Panc1 (cell line): ENCODE data around the gene FAM78A. TPM values are rescaled to one million over a fixed set of nuclear protein-coding genes. Genes with fewer than 3 reads are reported as not detected.
"Not testable (repeated sequence)": the region's sequence is repeated elsewhere in the genome, so short reads cannot be mapped to it uniquely, and the experiment has no call there.

Experiments
- ATAC-seq: fragments of 200-7000 bp; cut with Tn5 transposase; 2 replicates; pipeline ENCODE4 v1.9.1; 2020; ENCODE audit warnings: mild to moderate bottlenecking, moderate library complexity
- BruUV-seq: library from RNA; stranded (reverse); fragments of 400-500 nt; replicated peaks from 2 replicates; lab custom pipeline; 2021; lab: Mats Ljungman, UMichigan
- CTCF ChIA-PET: fragments of 300-600 bp; sonication (Branson Sonifier 250); formaldehyde crosslinking; loops from one replicate; lab custom pipeline; 2022; ENCODE audit warnings: antibody characterized with exemption; lab: Charles Lee
- POLR2A ChIA-PET: fragments of 300-600 bp; sonication (Branson Sonifier 250); formaldehyde crosslinking; loops from one replicate; lab custom pipeline; 2022; ENCODE audit warnings: antibody characterized with exemption; lab: Charles Lee
- DNase-seq: peaks from one replicate; pipeline ENCODE4 v3.0.0-alpha.2; 2010; ENCODE audit warnings: low read depth, low spot score
- H3K27ac ChIP-seq: 2 replicates; pipeline ENCODE4 v1.5.1; 2011; ENCODE audit warnings: mild to moderate bottlenecking, low read length, inconsistent platforms
- H3K27me3 ChIP-seq: fragments of 200-500 bp; sonication (Bioruptor generic); 2 replicates; pipeline ENCODE4 v1.6.0; 2014; ENCODE audit warnings: low read length, inconsistent platforms; ENCODE audit not compliant: control insufficient read depth, insufficient read depth
- H3K36me3 ChIP-seq: fragments of 200-500 bp; sonication (Bioruptor generic); 2 replicates; pipeline ENCODE4 v1.5.1; 2014; ENCODE audit warnings: inconsistent platforms, mild to moderate bottlenecking, low read length, moderate library complexity; ENCODE audit not compliant: control insufficient read depth, insufficient read depth
- H3K4me1 ChIP-seq: 2 replicates; pipeline ENCODE4 v1.5.1; 2011; ENCODE audit warnings: inconsistent platforms, mild to moderate bottlenecking, low read length, moderate library complexity; ENCODE audit not compliant: control insufficient read depth, insufficient read depth
- H3K4me3 ChIP-seq, 2 experiments: 2 replicates each; pipeline ENCODE4 v1.5.1; 2011 to 2012; ENCODE audit warnings: low read depth in 2 of 2, low read length in 2 of 2, mild to moderate bottlenecking in 2 of 2, inconsistent platforms in 1 of 2, moderate library complexity in 1 of 2
- H3K9me3 ChIP-seq: fragments of 200-500 bp; sonication (Bioruptor generic); 2 replicates; pipeline ENCODE4 v1.5.1; 2014; ENCODE audit warnings: low read depth, mild to moderate bottlenecking, inconsistent platforms, low read length, moderate library complexity; ENCODE audit not compliant: control insufficient read depth, insufficient read depth
- POLR2AphosphoS5 ChIP-seq: IDR thresholded peaks from 2 replicates; pipeline ENCODE4 v1.6.1; 2012; ENCODE audit warnings: mild to moderate bottlenecking, low read depth, low read length, moderate library complexity
- REST ChIP-seq, 2 experiments: IDR thresholded peaks; 2 replicates each; pipeline ENCODE4 v1.6.1; 2011 to 2012; ENCODE audit warnings: low read depth in 2 of 2, control low read depth in 1 of 2, low read length in 1 of 2, mild to moderate bottlenecking in 1 of 2, moderate library complexity in 1 of 2; ENCODE audit not compliant: insufficient read depth in 1 of 2
- SIN3A ChIP-seq: IDR thresholded peaks from 2 replicates; pipeline ENCODE4 v1.6.1; 2012; ENCODE audit warnings: low read depth, mild to moderate bottlenecking, low read length, moderate library complexity, borderline replicate concordance; ENCODE audit not compliant: insufficient read depth
- TCF7L2 ChIP-seq: IDR thresholded peaks from 2 replicates; pipeline ENCODE4 v1.6.1; 2011; ENCODE audit warnings: mild to moderate bottlenecking, low read depth, low read length, inconsistent platforms
- in situ Hi-C: cut with HindIII; loops from 2 replicates; pipeline ENCODE4 v1.10.0; 2016; ENCODE audit warnings: low sequenced_read_pairs, low pct_unique_long_range_greater_than_20kb
- intact Hi-C: fragments of 100-400 bp; cut with micrococcal nuclease; formaldehyde crosslinking; loops from one replicate; pipeline ENCODE4 v1.10.0; 2022; ENCODE audit not compliant: unreplicated experiment
- total RNA-seq: library from RNA; stranded (reverse); gene quantifications from one replicate; pipeline ENCODE4 v1.2.1, GENCODE V29; 2021; ENCODE audit not compliant: unreplicated experiment
- TF ChIP-seq, protein P1 (sequence below): fragments of 450-650 bp; IDR thresholded peaks from 2 replicates; pipeline ENCODE4 v1.5.1; 2017; ENCODE audit warnings: mild to moderate bottlenecking

Gene FAM78A
- total RNA-seq, 1 experiment from 2014 or later = 0.59 TPM

- DNase-seq = no peak
- Histone ChIP-seq H3K4me3 (no peak overlapping the region), H3K36me3 (no peaks in the 10 kb centered on the region), H3K4me1 (no peaks in the 10 kb centered on the region), H3K27ac (no peak overlapping the region), H3K9me3 (no peaks in the 10 kb centered on the region), H3K27me3 (no peaks in the 10 kb centered on the region)
- ATAC-seq = no peak
- in situ Hi-C loops = no loop called here
- TF ChIP-seq TCF7L2 (no peak), SIN3A (no peak), REST (IDR thresholded peaks at IDR 0.05; ENCODE audit: insufficient read depth in 1 of 2, low read depth in 2 of 2, low read length in 1 of 2) (no peak)
- TF ChIP-seq, protein P1, sequence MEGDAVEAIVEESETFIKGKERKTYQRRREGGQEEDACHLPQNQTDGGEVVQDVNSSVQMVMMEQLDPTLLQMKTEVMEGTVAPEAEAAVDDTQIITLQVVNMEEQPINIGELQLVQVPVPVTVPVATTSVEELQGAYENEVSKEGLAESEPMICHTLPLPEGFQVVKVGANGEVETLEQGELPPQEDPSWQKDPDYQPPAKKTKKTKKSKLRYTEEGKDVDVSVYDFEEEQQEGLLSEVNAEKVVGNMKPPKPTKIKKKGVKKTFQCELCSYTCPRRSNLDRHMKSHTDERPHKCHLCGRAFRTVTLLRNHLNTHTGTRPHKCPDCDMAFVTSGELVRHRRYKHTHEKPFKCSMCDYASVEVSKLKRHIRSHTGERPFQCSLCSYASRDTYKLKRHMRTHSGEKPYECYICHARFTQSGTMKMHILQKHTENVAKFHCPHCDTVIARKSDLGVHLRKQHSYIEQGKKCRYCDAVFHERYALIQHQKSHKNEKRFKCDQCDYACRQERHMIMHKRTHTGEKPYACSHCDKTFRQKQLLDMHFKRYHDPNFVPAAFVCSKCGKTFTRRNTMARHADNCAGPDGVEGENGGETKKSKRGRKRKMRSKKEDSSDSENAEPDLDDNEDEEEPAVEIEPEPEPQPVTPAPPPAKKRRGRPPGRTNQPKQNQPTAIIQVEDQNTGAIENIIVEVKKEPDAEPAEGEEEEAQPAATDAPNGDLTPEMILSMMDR = no peak
- ChIA-PET CTCF (no interaction called here), POLR2A (no interaction called here)
- intact Hi-C loops = no loop called here
- BruUV-seq = no TSS peak
Measured at GRCh38 chr9:131214876-131215275, 61.4 kb downstream of the FAM78A start.

DNA sequence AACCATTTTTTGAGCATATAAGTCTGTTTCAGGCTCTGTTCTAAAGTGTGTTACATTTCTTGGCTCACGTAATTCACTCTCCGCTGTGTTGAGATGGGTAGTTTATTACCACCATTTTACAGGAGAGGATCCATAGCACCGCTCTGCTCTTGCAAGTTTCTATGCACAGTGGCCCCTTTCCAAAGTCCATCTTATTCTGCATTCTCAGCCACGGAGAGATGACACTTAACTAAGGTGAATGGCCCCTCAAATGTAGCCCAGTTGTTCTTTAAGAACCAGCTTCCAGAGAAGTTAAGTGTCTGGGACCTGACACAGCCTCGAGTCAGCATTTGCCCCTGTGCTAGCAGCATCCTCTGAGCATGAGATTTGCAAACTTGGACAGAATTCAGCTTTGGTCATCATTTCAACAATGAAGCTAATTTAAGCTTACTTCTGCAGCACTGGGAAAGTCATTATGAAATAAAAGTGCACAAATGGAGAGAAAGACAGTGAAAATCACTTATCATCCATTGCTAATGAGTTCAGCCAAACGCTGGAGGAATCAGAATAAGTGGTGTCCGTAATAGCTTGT lies 61.9 kb downstream of the FAM78A start:
- H3K4me1 ChIP-seq = no peaks in the 10 kb centered on the region
- ChIA-PET POLR2A (interaction anchor here (0.6 kb wide), 1 partner anchor 1359 kb away, joined by 9 read pairs; no protein-coding TSS in a partner anchor), CTCF (no interaction called here)
- H3K27ac ChIP-seq = no peak overlapping the region
- H3K4me3 ChIP-seq = no peak overlapping the region
- no peaks in the 10 kb centered on the region for H3K9me3 ChIP-seq
- in situ Hi-C loops = no loop called here
- intact Hi-C loops = no loop called here
- H3K27me3 ChIP-seq = no peaks in the 10 kb centered on the region
- DNase-seq = no peak
- no peak for ATAC-seq
- BruUV-seq = no TSS peak
- no peak for TF ChIP-seq SIN3A
- TF ChIP-seq POLR2AphosphoS5 = no peak
- no peak for TF ChIP-seq TCF7L2
- TF ChIP-seq REST (IDR thresholded peaks at IDR 0.05; ENCODE audit: insufficient read depth in 1 of 2, low read depth in 2 of 2, low read length in 1 of 2) = no peak
- TF ChIP-seq, protein P1 = no peak
- no peaks in the 10 kb centered on the region for H3K36me3 ChIP-seq

- H3K27ac ChIP-seq, H3K4me1 ChIP-seq, BruUV-seq, DNase-seq, H3K4me3 ChIP-seq, CTCF ChIA-PET, H3K27me3 ChIP-seq, H3K9me3 ChIP-seq, POLR2A ChIA-PET, H3K36me3 ChIP-seq, intact Hi-C loops, in situ Hi-C loops, ATAC-seq: not testable (repeated sequence)
Measured at GRCh38 chr9:131211920-131212319, 64.4 kb downstream of the FAM78A start.
